NCI-H774 (cell line): ENCODE data around the gene UGP2.
A peak's percentile ranks its signal among the peaks of the same experiment; 100 is the strongest.
"Not testable (repeated sequence)": the region's sequence is repeated elsewhere in the genome, so short reads cannot be mapped to it uniquely, and the experiment has no call there.

Source experiments
- DNase-seq: peaks from one replicate; lab custom pipeline; 2025; lab: John Stamatoyannopoulos, UW

Gene UGP2

DNA sequence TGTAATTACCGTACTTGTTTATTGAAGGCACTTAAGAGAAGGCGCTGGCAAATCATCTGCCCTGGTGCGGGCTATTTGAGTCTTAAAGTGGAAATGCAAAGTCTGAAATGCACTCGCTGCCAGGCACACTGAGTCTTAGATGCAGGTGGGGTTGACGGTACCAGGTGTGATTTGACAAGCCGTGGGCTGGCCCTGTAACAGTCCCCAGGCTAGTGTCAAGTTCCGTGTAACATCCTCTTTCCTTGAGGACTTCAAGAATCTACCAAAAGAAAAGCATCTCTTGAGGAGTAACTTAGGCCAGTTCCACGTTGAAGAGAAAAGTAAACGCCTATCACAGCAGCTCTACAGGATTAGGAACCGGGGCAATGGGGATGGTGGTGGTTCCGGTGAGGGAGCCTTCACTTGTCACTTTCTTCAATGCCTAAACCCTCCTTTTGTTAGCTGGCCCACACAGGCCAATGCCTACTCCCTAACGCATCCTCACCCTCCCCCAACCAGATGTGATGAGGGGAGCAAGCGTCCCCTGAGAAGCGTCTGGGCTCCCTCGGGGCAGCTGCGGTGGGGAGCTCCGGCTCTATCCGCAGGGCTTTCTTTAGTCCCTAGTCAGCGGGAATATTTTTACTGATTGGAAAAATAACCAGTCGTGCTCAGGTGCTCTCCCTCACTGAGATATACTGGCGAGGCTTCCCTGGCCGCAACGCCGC, 1.5 kb upstream of the UGP2 start:
- DNase-seq = no peak

DNA sequence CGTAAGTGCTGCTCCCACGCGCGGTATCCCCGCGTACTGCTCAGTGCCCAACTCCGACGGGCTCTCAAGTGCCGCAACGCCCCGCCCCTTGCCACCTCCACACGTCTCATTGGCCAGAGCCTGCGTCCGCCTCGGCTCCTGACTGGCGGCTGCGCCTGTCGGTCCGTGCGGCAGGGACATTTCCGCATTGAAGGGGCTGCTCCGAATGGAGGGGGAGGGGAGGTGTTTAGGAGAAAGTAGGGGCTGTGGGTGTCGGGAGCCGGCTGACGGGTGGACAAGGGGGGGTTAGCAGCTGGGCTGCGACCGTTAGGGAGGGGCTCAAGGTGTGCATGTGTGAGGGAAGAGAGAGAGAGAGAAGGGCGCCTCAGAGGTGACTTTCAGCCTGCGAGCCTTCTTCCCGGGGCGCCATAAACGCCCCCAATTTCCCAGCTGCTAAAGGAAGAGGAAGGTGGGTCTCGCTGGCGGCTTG, 877 bp upstream of the UGP2 start:
- DNase-seq = peak; percentile 97

GRCh38 chr2:63842149-63843061, 709 bp downstream of the UGP2 start:
- DNase-seq = no peak

DNA sequence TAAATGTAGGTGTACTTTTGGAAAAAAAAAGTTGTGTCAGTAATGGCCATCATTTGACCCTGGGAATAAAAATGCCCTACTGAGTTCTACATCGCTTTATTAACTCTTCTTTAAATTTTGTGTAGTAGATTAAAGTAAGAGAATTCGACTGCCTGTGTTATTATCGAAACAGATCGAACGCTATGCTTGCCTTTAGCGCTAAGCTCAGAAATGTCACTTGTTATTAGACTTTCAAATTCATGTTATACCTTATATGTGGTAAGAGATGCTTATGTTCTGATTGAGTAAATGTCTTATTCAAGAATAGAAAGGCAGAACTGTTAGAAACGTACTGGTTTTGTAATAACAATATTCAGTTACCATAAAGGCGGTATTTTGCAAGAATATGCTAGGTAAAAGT, 1.4 kb downstream of the UGP2 start:
- DNase-seq = no peak

DNA sequence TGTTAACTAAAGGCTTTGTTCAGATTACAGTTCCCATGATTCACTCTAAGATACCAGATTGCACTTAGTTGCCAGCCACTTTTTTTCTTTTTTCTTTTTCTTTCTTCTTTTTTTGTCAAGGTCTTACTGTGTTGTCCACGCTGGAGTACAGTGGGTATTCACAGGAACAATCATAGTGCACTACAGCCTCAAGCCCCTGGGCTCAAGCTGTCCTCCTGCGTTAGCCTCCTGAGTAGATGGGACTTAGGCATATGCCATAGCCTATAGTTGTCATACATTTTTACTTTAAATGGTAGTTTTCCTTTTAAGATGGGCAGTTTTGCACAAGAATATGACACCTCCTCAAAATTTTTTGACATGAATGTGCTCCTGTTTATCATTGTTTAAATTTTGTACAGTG, 2.1 kb downstream of the UGP2 start:
- no peak for DNase-seq

GRCh38 chr2:63844616-63845015, 2.9 kb downstream of the UGP2 start:
- DNase-seq = no peak

GRCh38 chr2:63845866-63846265, 4.2 kb downstream of the UGP2 start:
- no peak for DNase-seq

DNA sequence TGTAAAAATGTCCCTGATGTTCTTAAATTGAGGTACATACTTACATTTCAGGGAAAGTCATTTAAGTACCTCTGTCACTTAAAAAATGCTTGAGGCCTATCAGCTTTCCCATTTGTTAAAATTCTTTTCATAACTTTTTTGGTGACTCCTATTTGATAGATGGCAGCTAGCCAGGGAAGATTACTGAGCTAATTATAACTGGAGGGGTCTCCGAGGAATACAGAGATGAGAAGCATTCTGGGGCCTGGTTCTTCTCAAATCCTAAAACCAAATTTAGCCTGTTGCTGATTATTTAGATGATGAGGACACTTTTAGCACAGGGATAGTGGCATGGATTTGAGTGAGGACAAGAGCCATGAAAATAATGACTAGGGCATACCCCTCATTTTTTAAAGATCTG, 4.8 kb downstream of the UGP2 start:
- DNase-seq = no peak

DNA sequence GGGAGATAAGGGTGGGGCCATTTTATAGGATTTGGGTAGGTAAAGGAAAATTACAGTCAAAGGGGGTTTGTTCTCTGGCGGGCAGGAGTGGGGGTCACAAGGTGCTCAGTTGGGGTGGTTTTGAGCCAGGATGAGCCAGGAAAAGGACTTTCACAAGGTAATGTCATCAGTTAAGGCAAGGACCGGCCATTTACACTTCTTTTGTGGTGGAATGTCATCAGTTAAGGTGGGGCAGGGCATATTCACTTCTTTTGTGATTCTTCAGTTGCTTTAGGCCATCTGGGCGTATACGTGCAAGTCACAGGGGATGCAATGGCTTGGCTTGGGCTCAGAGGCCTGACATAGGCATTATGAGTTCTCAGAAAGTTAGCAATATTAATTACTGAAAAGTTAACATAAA, 5.9 kb downstream of the UGP2 start:
- not testable (repeated sequence) for DNase-seq

DNA sequence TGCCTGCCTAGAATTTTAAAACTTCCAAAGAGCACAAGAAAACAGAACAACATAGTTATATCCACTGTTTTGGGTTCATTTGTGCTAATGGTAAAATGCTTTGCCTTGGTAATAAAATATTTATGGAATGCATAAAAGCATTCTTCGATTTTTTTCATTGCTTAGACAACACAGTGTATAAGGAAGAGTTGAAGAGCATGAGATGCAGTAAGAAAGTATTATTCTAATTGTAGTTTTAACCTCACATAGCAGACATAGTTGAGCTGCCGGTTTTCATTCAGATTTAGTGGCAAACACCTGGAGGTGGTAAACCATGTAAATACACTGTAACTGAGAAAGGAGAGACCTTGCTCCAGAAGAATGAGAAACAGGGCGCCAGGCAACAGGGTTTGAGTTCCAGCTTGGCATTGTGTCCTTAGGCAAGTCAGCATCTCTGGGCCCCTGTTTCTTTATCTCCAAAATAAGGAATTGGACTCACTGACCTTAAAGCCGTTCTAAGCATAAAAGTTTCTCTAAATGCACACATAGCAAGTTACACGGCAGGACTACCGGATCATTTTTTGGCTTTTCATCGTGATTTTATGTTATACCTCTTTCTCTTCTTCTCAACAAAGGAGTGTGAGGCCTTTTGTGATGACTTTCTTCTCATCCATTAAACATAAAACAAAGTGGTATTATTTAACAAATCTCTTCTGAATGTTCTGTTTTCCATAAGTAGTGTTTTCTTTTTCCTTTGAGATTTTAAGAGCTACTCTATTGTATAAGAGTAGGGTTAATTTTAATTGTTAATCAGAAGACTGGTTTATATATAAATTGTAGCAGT, 7.9 kb downstream of the UGP2 start:
- no peak for DNase-seq

- DNase-seq = no peak
Measured at GRCh38 chr2:63850204-63850571, 8.5 kb downstream of the UGP2 start.

GRCh38 chr2:63850649-63851048, 9.0 kb downstream of the UGP2 start:
- DNase-seq = no peak

DNA sequence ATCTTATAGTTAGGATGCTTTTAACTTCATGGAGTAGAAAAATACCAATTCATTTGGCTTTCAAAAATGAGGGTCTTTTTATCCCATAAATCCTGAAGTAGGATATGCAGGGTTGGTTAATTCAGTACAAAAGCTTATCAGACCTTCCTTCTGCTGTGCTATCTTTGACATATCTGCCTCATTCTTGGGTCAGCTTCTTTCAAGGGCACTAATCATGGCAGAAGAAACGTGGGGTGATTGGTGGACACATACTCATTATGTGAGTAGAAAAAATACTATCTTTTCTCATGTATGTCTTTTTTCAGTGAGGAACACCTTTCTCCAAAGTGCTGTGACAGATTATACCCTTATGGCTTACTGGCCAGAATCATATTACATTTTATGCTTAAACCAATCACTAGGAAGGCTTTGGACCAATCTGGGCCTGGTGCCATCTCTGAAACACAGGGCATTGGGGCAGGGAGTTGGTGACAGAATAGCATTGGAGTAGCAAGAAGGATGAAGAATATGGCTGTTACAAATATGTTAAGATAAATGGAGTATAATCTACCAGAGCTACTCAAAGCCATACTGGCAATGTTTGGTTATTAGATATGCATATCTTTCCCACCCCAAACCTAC, 10.1 kb downstream of the UGP2 start:
- DNase-seq = no peak

DNA sequence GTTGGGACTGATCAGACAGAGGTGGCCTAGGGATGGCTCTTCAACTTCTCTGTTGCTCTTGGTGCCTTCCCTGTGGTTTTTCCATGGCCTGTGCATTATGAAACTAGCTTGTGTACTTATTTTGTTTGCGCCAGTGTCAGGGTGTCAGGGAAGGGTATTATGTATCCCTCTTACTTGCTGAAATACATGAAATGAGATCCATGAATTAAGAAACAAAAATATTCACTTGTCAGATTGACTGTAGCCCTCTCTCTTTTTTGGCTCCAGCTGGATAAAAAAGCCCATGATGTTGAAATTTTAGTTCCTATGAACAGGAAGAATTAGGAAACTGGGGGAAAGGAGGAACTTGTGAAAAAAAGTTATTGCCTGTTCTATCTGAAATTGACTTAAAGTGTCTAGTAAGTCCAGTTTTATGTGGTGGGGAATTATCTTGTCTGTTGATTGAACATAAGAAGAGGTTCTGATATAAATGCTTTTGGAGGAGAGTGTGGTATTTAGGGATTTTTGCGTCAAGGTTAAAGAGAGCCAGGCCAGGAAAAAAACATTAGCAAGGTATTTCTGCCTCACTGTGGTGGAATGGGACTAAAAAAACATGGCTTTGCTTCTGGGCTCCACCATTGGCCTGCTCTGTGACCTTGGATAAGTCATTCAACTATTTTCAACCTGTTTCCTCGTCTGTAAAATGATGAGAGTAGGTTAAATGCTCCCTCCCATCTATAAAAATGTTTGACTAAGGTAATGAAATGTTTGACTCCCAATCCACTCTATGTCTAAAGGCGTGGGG, 12.0 kb downstream of the UGP2 start:
- DNase-seq = no peak

DNA sequence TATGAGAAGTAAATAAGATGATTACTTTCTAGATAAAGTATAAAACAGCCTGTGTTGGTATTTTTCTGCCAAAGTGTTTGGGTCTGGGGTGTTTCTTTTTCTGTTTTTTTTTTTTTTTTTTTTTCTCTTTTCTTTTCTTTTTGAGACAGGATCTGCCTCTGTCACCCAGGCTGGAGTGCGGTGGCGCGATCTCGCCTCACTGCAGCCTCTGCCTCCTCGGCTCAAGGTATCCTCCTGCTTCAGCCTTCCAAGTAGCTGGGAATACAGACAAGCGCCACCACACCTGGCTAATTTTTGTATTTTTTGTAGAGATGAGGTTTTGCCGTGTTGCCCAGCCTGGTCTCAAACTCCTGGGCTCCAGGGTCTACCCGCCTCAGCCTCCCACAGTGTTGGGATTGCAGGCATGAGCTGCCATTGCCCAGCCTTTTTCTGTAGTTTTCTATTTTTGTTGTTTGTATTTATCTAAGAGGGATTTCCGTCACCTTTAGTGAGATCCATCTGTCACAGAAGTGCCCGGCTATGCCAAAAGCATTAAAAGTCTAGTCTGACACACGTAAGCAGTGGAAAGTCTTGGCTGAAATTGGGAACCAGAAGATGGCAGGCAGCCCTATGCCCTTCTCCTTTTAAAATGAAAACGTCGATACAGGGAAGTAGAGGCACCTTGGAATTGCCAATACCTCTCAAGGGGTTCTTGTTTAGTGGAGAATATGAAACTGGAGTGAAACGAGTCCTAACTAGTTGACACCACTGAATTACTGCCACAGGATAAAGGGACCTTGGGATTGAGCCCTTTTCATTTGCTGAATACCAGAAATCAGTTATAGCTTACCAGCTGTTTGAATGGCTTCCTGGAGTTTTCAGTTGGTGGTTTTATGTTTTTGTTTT, 14.0 kb downstream of the UGP2 start:
- no peak for DNase-seq

- DNase-seq = no peak
Measured at GRCh38 chr2:63856303-63856603, 14.6 kb downstream of the UGP2 start.

DNA sequence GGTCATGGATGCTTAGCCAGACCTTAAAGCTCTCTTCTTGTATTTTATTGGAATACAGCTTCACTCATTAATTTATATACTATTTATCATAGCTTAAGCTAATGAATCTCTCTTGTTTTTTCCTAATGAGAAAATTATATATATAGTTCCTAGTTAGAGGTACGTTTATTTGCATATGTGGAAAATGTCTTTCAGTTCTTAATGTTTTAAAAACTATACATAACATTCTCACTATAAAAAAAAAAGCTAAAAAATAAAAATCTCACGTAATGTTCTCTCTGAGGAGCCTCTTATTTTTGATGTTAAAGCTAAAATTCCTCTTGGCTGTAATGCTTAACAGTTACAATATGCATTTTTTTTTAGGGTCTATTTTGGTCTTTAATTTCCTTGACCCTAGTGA, 16.6 kb downstream of the UGP2 start:
- DNase-seq = no peak

- no peak for DNase-seq
Measured at GRCh38 chr2:63861220-63861822, 19.6 kb downstream of the UGP2 start.

DNA sequence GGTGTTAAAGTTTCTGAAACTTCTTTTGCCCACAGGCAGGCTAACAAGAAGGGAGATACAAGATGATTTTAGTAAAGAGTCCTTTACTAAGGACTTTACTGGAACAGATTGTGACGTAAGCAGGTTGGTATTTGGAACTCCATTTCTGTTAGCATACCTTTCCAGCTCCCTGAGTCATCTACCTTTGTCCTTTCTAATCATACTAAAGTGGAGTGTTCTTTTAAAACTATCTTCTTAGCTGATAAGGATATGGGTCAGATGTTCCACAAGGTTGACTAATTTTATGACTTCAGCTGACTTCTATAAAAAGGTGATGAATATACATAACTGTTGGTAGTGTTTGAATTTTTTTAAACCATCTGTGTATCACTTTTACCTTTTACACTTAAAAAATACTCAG, 21.1 kb downstream of the UGP2 start:
- DNase-seq = no peak

DNA sequence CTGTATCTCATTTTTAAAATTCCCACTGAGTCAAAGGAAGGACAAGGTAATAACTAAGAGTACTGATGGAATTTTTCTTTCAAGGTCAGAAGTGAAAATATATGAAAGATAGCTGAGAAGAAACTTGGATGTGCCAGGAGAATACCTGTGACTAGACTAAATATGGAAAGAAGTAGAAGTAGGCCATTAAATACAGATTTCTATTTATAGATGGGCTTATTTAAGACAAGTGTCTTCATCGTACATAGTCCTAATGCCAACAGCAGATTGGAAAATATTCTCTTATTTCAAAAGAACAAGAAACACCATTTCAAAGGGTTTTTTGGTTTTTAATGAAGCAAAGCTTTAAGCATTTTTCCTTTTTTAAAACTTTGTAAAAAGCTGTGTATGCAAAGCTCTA, 22.0 kb downstream of the UGP2 start:
- DNase-seq = no peak
